SK-N-MC (cell line): ENCODE data around the gene H1-8.
A peak's percentile ranks its signal among the peaks of the same experiment; 100 is the strongest.
"Not testable (repeated sequence)": the region's sequence is repeated elsewhere in the genome, so short reads cannot be mapped to it uniquely, and the experiment has no call there.

ENCODE experiments used
- DNase-seq: peaks from one replicate; pipeline ENCODE4 v3.0.0-alpha.2; 2011; ENCODE audit warnings: low read depth, low spot score
- H3K27ac ChIP-seq: fragments of 200-600 bp; sonication (generic); 2 replicates; pipeline ENCODE4 v1.5.1; 2016; ENCODE audit warnings: mixed run types
- H3K36me3 ChIP-seq: fragments of 200-600 bp; sonication (generic); 2 replicates; pipeline ENCODE4 v1.6.1; 2017; ENCODE audit warnings: antibody characterized with exemption, low read length, mixed read lengths; ENCODE audit not compliant: insufficient read depth
- H3K4me3 ChIP-seq: fragments of 200-600 bp; sonication (generic); 2 replicates; pipeline ENCODE4 v1.5.1; 2016
- H3K9ac ChIP-seq: fragments of 200-600 bp; sonication (generic); 2 replicates; pipeline ENCODE4 v1.8.0; 2017; ENCODE audit warnings: mixed run types, mixed read lengths; ENCODE audit not compliant: insufficient read length
- H3K9me3 ChIP-seq: fragments of 200-600 bp; sonication (generic); 2 replicates; pipeline ENCODE4 v1.6.1; 2017; ENCODE audit warnings: low read depth, mild to moderate bottlenecking, antibody characterized with exemption, low read length, moderate library complexity, mixed read lengths
- EZH2 ChIP-seq: fragments of 200-600 bp; sonication (generic); IDR thresholded peaks from one replicate; pipeline ENCODE4 v1.6.1; 2017; ENCODE audit warnings: antibody characterized with exemption
- FOXP2 ChIP-seq: optimal IDR thresholded peaks from 2 replicates; pipeline ENCODE3; 2011; ENCODE audit warnings: mild to moderate bottlenecking, moderate library complexity; ENCODE audit not compliant: insufficient read depth; ENCODE audit errors: extremely low read length, control extremely low read depth
- POLR2AphosphoS5 ChIP-seq: IDR thresholded peaks from 2 replicates; pipeline ENCODE4 v1.6.1; 2012; ENCODE audit warnings: mild to moderate bottlenecking, low read depth, low read length, borderline replicate concordance

Gene H1-8

DNA sequence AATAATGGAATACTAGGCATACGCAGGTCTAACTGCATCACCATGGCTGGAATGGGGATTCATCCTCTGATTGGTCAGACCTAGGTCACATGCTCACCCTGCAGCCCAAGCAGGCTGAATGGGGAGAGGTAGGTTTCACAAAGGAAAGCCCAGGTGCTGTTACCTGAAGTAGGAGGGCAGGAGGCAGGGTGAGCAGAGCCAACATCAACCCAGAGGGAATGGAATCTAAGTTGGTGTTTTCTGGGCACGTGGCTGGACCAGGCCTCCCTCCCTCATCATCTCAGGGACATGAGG, 6.7 kb upstream of the H1-8 start:
- no peak overlapping the region for H3K27ac ChIP-seq
- TF ChIP-seq FOXP2 (no peak), POLR2AphosphoS5 (no peak), EZH2 (no peak)
- H3K9me3 ChIP-seq = no peaks in the 10 kb centered on the region
- no peaks in the 10 kb centered on the region for H3K36me3 ChIP-seq
- no peak overlapping the region for H3K4me3 ChIP-seq
- DNase-seq = no peak
- no peak overlapping the region for H3K9ac ChIP-seq

GRCh38 chr3:129536804-129537203, 6.2 kb upstream of the H1-8 start:
- Histone ChIP-seq H3K9ac (no peak overlapping the region), H3K9me3 (no peaks in the 10 kb centered on the region), H3K36me3 (no peaks in the 10 kb centered on the region), H3K4me3 (no peak overlapping the region), H3K27ac (no peak overlapping the region)
- TF ChIP-seq POLR2AphosphoS5 = no peak
- TF ChIP-seq FOXP2 = no peak
- TF ChIP-seq EZH2 = no peak
- DNase-seq = no peak

GRCh38 chr3:129539206-129539605, 3.8 kb upstream of the H1-8 start:
- Histone ChIP-seq H3K9ac (peak overlapping the region; percentile 12), H3K4me3 (no peak overlapping the region), H3K27ac (peak overlapping the region; percentile 47; the same call in 1 of the 2 replicates), H3K36me3 (no peaks in the 10 kb centered on the region), H3K9me3 (no peaks in the 10 kb centered on the region)
- no peak for DNase-seq
- TF ChIP-seq FOXP2 = no peak
- no peak for TF ChIP-seq EZH2
- TF ChIP-seq POLR2AphosphoS5 = no peak

GRCh38 chr3:129540776-129541516, 2.0 kb upstream of the H1-8 start:
- TF ChIP-seq POLR2AphosphoS5 (no peak), EZH2 (no peak), FOXP2 (no peak)
- H3K4me3 ChIP-seq = no peak overlapping the region
- no peak overlapping the region for H3K9ac ChIP-seq
- H3K36me3 ChIP-seq = no peaks in the 10 kb centered on the region
- no peak for DNase-seq
- no peaks in the 10 kb centered on the region for H3K9me3 ChIP-seq
- no peak overlapping the region for H3K27ac ChIP-seq

DNA sequence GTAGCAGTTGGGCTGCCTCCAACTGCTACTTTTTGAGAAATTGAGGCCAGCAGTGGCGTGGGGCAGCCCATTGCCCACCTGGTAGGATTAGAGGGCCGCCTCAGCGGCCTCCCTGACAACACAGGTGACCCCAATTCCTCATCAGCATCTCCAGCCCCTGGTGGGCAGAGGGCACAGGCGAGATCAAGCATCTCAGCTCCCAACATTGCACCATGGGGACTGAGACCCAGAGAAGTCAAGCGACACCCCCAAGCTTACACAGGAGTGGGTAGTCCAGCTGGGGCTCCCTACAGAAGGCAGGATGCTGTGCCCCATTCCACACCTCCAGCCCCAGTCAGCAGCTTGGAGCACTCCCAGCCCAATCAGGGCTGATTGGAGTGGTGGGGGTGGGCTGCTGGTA, 228 bp upstream of the H1-8 start:
- H3K9ac ChIP-seq = no peak overlapping the region
- H3K36me3 ChIP-seq = no peaks in the 10 kb centered on the region
- DNase-seq = no peak
- no peak overlapping the region for H3K4me3 ChIP-seq
- TF ChIP-seq FOXP2 (no peak), POLR2AphosphoS5 (no peak), EZH2 (no peak)
- no peak overlapping the region for H3K27ac ChIP-seq
- no peaks in the 10 kb centered on the region for H3K9me3 ChIP-seq

GRCh38 chr3:129543999-129544398, 1.0 kb downstream of the H1-8 start:
- Histone ChIP-seq H3K27ac (no peak overlapping the region), H3K4me3 (no peak overlapping the region), H3K9ac (no peak overlapping the region), H3K36me3 (no peaks in the 10 kb centered on the region), H3K9me3 (no peaks in the 10 kb centered on the region)
- TF ChIP-seq POLR2AphosphoS5 (no peak), FOXP2 (no peak), EZH2 (no peak)
- DNase-seq = no peak

- not testable (repeated sequence) for H3K9me3 ChIP-seq, H3K9ac ChIP-seq, DNase-seq, H3K27ac ChIP-seq, H3K36me3 ChIP-seq, H3K4me3 ChIP-seq
Observed at GRCh38 chr3:129545951-129546350, 3.0 kb downstream of the H1-8 start.

GRCh38 chr3:129547241-129547640, 4.3 kb downstream of the H1-8 start:
- DNase-seq = no peak
- Histone ChIP-seq H3K27ac (no peak overlapping the region), H3K4me3 (no peak overlapping the region), H3K9ac (no peak overlapping the region), H3K36me3 (no peaks in the 10 kb centered on the region), H3K9me3 (no peaks in the 10 kb centered on the region)
- TF ChIP-seq POLR2AphosphoS5 = no peak
- no peak for TF ChIP-seq FOXP2
- no peak for TF ChIP-seq EZH2
